ENCODE data around the gene ECM1. TPM values are rescaled to one million over a fixed set of nuclear protein-coding genes. Genes with fewer than 3 reads are reported as not detected.

The ECM1 gene
- total RNA-seq (2014; rRNA removed) (2.3 and 3.7 TPM in 2 replicates), Bru-seq, nascent RNA (percentile 47 among the genes with signal in this experiment), BruChase-seq, experiment 1, labeled RNA remaining after a 6-hour chase (percentile 67 among the genes with signal in this experiment), BruChase-seq, experiment 2, labeled RNA remaining after a 2-hour chase (percentile 50 among the genes with signal in this experiment)
- long read RNA-seq, transcript ECM1-202 (10 exons, 2,070 nt), result major isoform, 7 of 10 reads
- long read RNA-seq, partial matches to known transcripts, result 3 of 10 reads
- long read RNA-seq, other reads (novel, unspliced or antisense), result 0 of 10 reads

GRCh38 chr1:150507912-150508864 lies at the start of gene ECM1:
Gene ECM1 (plus strand): TSS chr1:150508109. CDS start chr1:150508210, 101 bp downstream.
- CTCF ChIA-PET, result interaction anchor here (1.0 kb wide), 1 partner anchor 25 kb away, joined by 5 read pairs; no protein-coding TSS in a partner anchor
- H4K20me1 ChIP-seq (ENCODE audit: low read length), result no peaks in the 10 kb centered on the region
- no peaks in the 10 kb centered on the region for H3F3A ChIP-seq (ENCODE audit: low read length, unreplicated experiment)
- intact Hi-C loops (cut with micrococcal nuclease), result no loop called here
- H3K36me3 ChIP-seq (ENCODE audit: low read depth, low read length), result peaks cover 24% of the 10 kb centered on the region
- POLR2A ChIA-PET (ENCODE audit: unreplicated experiment), result interaction anchor here (0.6 kb wide), 2 partner anchors 9 to 71 kb away, joined by 3 read pairs; partner anchors contain the start of gene MCL1
- ATAC-seq, result peak; percentile 100
- H3K9me2 ChIP-seq (replicated peaks; ENCODE audit: low read length), result no peaks in the 10 kb centered on the region
- H3K27ac ChIP-seq (ENCODE audit: low read length), result no peak within 1 kb of the TSS
- no peaks in the 10 kb centered on the region for H3K27me3 ChIP-seq (ENCODE audit: low read length)
- no peak within 1 kb of the TSS for H3K4me3 ChIP-seq (ENCODE audit: low read length)
- no peak within 1 kb of the TSS for H3K9ac ChIP-seq (ENCODE audit: low read length)
- TSS peak; percentile 42 for BruUV-seq (replicated peaks)
- no peaks in the 10 kb centered on the region for H3K9me3 ChIP-seq (ENCODE audit: low read length)
- peak; percentile 78 for DNase-seq
- no peaks in the 10 kb centered on the region for H3K79me2 ChIP-seq (ENCODE audit: low read length)
- no peak within 1 kb of the TSS for H2AFZ ChIP-seq (ENCODE audit: low read length)
- TF ChIP-seq EZH2phosphoT487 (IDR thresholded peaks at IDR 0.05; ENCODE audit: borderline replicate concordance, low read length) (no peak), CTCF (conservative IDR thresholded peaks at IDR 0.05; ENCODE audit: low read depth, low read length) (no peak), EZH2 (IDR thresholded peaks at IDR 0.05; ENCODE audit: low read length, unreplicated experiment) (no peak)
- peak within 1 kb of the TSS; percentile 18 for H3K4me2 ChIP-seq (ENCODE audit: low read length)
- H3K4me1 ChIP-seq (ENCODE audit: insufficient read depth, low read length), result peaks cover 9% of the 10 kb centered on the region

GRCh38 chr1:150464422-150464826 lies 43.5 kb upstream of the ECM1 start:
- Histone ChIP-seq H3K9ac (ENCODE audit: low read length) (no peak overlapping the region), H3K27ac (ENCODE audit: low read length) (no peak overlapping the region), H3K9me2 (replicated peaks; ENCODE audit: low read length) (no peaks in the 10 kb centered on the region), H3K4me2 (ENCODE audit: low read length) (no peak overlapping the region), H4K20me1 (ENCODE audit: low read length) (no peaks in the 10 kb centered on the region), H3K36me3 (ENCODE audit: low read depth, low read length) (peaks cover 14% of the 10 kb centered on the region; the same call in 1 of the 2 replicates), H3K4me1 (ENCODE audit: insufficient read depth, low read length) (no peaks in the 10 kb centered on the region), H3K4me3 (ENCODE audit: low read length) (no peak overlapping the region), H3K27me3 (ENCODE audit: low read length) (no peaks in the 10 kb centered on the region), H3K79me2 (ENCODE audit: low read length) (no peaks in the 10 kb centered on the region), H2AFZ (ENCODE audit: low read length) (no peak overlapping the region), H3F3A (ENCODE audit: low read length, unreplicated experiment) (no peaks in the 10 kb centered on the region), H3K9me3 (ENCODE audit: low read length) (no peaks in the 10 kb centered on the region)
- ChIA-PET CTCF (interaction anchor here (0.6 kb wide), 1 partner anchor 35 kb away, joined by 3 read pairs; no protein-coding TSS in a partner anchor), POLR2A (ENCODE audit: unreplicated experiment) (no interaction called here)
- BruUV-seq (replicated peaks), result no TSS peak
- peak; percentile 83 for TF ChIP-seq CTCF (conservative IDR thresholded peaks at IDR 0.05; ENCODE audit: low read depth, low read length)
- TF ChIP-seq EZH2 (IDR thresholded peaks at IDR 0.05; ENCODE audit: low read length, unreplicated experiment), result no peak
- DNase-seq, result peak; percentile 79
- ATAC-seq, result peak; percentile 66
- intact Hi-C loops (cut with micrococcal nuclease), result loop anchor here (1.0 to 10.0 kb wide), 3 partner anchors 68 to 210 kb away; partner anchors contain the start of genes ADAMTSL4 and CA14
